ENCODE measurements around the gene CYP2D6. TPM values are rescaled to one million over a fixed set of nuclear protein-coding genes. Genes with fewer than 3 reads are reported as not detected.
"Not testable (repeated sequence)": the region's sequence is repeated elsewhere in the genome, so short reads cannot be mapped to it uniquely, and the experiment has no call there.

Gene CYP2D6
- total RNA-seq, 1 donor from 2014 or later = 0.76 TPM

DNA sequence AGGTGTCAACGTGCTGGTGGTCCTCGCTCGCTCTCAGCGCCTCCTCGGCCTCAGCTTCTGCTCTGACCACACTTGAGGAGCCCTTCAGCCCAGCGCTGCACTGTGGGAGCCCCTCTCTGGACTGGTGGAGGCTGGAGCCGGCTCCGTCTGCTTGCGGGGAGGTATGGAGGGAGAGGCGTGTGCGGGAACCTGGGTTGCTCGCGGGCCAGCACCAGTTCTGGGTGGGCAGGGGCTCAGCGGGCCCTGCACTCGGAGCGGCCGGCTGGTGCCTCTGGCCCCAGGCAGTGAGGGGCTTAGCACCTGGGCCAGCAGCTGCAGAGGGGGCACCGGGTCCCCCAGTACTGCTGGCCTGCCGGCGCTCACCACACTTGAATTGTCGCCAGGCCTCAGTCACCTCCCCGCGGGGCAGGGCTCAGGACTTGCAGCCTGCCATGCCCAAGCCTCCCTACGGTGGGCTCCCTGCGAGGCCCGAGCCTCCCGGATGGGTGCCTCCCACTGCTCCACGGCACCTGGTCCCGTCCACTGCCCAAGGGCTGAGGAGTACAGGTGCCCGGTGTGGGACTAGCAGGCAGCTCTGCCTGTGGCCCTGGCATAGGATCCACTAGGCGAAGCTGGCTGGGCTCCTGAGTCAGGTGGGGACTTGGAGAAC is 7.6 kb upstream of the CYP2D6 start:
- no peak for DNase-seq (ENCODE audit: extremely low read depth, low read depth, low spot score)

- DNase-seq (ENCODE audit: extremely low read depth, low read depth, low spot score) = not testable (repeated sequence)
Observed at GRCh38 chr22:42135688-42136087, 5.1 kb upstream of the CYP2D6 start.

DNA sequence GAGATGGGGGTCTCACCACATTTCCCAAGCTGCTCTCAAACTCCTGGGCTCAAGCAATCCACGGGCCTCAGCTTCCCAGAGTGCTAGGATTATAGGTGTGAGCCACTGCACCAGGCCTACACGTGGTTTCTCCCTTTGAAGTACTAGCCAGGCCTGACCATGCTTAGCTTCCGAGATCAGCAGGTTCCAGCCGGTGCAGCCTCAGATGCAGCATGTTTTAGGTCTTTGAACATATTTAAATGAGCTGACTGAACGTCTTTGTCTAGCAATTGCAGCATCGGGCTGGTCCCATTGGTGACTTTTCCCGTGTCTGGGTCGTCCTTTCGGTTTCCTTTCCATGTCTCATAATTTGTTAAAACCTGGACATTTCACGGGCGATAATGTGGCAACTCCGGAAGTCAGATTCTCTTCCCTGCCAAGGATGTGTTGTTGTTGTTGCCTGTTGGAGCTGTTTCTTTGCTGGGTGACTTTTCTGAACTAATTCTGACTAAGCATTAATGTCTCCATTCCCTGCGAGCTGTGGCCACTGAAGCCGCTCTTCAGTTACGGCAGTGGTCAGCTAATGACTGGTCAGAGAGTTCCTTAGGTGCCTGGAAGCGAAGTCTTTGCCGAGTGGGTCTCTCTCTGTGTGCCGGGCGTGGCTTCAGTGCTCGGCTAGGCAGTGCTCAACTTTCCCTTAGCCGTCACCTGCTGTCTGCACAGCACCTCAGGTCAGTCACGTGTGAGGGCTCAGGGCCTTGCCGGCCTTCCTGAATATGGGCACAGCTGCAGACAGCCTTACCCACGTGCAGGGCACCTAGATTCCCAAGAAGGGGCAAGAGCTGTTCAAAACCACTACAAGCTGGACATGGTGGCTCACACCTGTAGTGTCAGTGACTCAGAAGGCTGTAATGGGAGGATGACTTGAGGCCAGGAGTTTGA is 3.8 kb upstream of the CYP2D6 start:
- DNase-seq (ENCODE audit: extremely low read depth, low read depth, low spot score) = no peak

GRCh38 chr22:42132457-42132856 is 1.8 kb upstream of the CYP2D6 start:
- no peak for DNase-seq (ENCODE audit: extremely low read depth, low read depth, low spot score)

DNA sequence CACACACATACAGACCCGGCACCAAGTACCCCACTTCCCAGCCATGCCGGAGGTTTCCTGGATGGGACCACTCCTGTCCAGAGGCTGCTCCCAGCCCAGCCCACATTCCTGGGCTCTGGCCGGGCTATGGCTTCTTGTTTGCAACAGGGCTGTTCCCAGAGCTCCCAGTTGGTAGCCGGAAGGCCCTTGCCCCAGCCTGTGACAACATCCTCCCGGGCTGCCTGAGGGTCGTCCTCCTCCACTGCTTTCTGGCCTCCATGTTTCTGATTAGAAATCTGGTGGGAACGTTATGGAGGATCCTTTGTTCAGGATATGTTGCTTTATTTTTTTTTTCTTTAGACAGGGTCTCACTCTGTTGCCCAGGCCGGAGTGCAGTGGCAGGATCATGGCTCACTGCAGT is 952 bp upstream of the CYP2D6 start:
- no peak for DNase-seq (ENCODE audit: extremely low read depth, low read depth, low spot score)

- not testable (repeated sequence) for DNase-seq (ENCODE audit: extremely low read depth, low read depth, low spot score)
Observed at GRCh38 chr22:42130182-42130581, 428 bp downstream of the CYP2D6 start.

GRCh38 chr22:42128776-42129694 is 1.6 kb downstream of the CYP2D6 start:
- DNase-seq (ENCODE audit: extremely low read depth, low read depth, low spot score) = not testable (repeated sequence)

- DNase-seq (ENCODE audit: extremely low read depth, low read depth, low spot score) = not testable (repeated sequence)
Observed at GRCh38 chr22:42128007-42128406, 2.6 kb downstream of the CYP2D6 start.

GRCh38 chr22:42127606-42128005 is 3.0 kb downstream of the CYP2D6 start:
- DNase-seq (ENCODE audit: extremely low read depth, low read depth, low spot score) = no peak

DNA sequence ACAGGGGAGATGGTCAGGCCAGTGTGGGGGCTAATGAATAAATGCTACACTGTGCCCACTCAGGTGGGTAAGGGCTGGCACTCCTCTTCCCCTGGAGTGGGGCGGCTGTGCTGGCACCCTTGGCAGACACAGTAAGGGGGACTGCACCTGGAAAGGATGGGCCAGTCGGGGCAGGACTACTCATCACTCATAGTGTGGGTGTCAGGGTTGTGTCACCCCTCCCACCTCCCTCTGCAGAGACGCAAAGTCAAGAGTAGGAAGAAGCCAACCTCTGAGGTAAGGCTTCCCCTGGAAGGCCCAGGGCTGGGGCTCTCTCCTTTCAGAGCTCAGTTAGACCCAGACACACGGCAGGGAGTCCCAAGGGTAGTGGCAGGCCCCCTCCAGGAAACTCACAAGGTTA is 7.1 kb downstream of the CYP2D6 start:
- not testable (repeated sequence) for DNase-seq (ENCODE audit: extremely low read depth, low read depth, low spot score)

GRCh38 chr22:42120231-42121021 is 10.2 kb downstream of the CYP2D6 start:
- not testable (repeated sequence) for DNase-seq (ENCODE audit: extremely low read depth, low read depth, low spot score)

- DNase-seq (ENCODE audit: extremely low read depth, low read depth, low spot score) = no peak
Observed at GRCh38 chr22:42116848-42117424, 13.7 kb downstream of the CYP2D6 start.

DNA sequence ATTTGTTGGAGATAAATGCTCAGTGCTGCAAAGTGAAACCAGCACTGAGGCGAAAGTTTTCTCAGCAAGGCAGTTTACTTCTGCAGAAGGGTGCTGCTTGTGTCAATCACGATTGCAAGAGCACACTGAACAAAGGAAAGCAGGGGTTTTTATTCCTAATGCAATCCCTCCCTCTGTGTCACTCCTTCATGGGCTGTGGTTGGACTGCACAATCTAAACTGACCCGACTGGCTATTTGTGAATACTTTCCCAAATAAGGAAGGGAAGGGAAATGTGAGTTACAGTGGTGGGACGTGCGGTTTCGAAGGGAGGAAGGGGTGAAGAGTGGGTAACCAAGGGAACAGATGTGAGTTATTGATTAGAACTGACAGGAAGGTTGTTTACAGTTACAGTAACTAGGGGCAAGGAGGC is 15.2 kb downstream of the CYP2D6 start:
- not testable (repeated sequence) for DNase-seq (ENCODE audit: extremely low read depth, low read depth, low spot score)

GRCh38 chr22:42114721-42115120 is 15.9 kb downstream of the CYP2D6 start:
- DNase-seq (ENCODE audit: extremely low read depth, low read depth, low spot score) = no peak

- DNase-seq (ENCODE audit: extremely low read depth, low read depth, low spot score) = not testable (repeated sequence)
Observed at GRCh38 chr22:42112793-42113192, 17.8 kb downstream of the CYP2D6 start.

GRCh38 chr22:42111798-42112197 is 18.8 kb downstream of the CYP2D6 start:
- no peak for DNase-seq (ENCODE audit: extremely low read depth, low read depth, low spot score)

DNA sequence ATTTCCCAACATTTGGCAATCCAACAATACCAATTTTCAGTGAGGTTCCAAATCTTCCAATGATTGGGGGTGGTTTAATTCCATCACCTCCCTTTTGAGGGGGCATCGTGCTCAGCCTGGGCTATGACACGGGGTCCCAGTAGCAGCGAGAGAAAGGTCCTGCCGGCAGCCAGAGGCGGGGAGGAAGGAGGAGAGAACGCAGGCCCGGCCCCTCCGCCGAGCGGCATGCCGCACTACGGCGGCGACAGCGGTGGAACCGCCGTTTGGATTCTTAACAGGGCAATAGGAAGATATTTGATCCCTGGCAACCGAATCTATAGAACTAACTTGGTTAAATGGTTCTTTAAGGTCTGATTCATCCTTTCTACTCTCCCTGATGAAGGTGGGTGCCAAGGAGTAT is 21.8 kb downstream of the CYP2D6 start:
- DNase-seq (ENCODE audit: extremely low read depth, low read depth, low spot score) = no peak

GRCh38 chr22:42104332-42104860 is 26.2 kb downstream of the CYP2D6 start:
- DNase-seq (ENCODE audit: extremely low read depth, low read depth, low spot score) = not testable (repeated sequence)

DNA sequence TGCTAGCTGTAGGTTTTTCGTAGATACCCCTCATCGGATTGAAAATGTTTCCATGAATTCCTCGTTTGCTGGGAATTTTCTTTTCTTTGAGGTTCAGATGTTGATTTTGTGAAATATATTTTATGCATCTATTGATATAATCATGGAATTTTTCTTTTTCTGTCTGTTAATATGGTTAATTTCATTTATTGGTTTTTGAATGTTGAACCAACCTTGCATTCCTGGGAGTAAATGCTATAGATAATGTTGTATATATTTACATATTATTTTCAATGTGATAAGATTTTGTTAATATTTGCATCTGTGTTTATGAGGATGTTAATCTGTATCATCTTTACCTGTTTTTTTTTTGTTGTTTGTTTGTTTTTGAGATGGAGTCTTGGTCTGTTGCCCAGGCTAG is 29.4 kb downstream of the CYP2D6 start:
- DNase-seq (ENCODE audit: extremely low read depth, low read depth, low spot score) = no peak

- DNase-seq (ENCODE audit: extremely low read depth, low read depth, low spot score) = no peak
Observed at GRCh38 chr22:42091455-42091782, 39.2 kb downstream of the CYP2D6 start.
